Left ventricle myocardium inferior (tissue), 1 donor: ENCODE measurements around the gene ADAMTSL1. TPM values are rescaled to one million over a fixed set of nuclear protein-coding genes. Genes with fewer than 3 reads are reported as not detected.

ENCODE experiments used
- DNase-seq: peaks from one replicate; pipeline ENCODE4 v3.0.0-alpha.2; 2020
- H3K27ac ChIP-seq: fragments of 200-600 bp; replicated peaks from 2 replicates; pipeline ENCODE4 v1.8.0; 2021
- H3K27me3 ChIP-seq: fragments of 200-600 bp; 2 replicates; pipeline ENCODE4 v1.8.0; 2021; ENCODE audit warnings: low read depth
- H3K36me3 ChIP-seq: fragments of 200-600 bp; 2 replicates; pipeline ENCODE4 v1.8.0; 2021
- H3K4me1 ChIP-seq: fragments of 200-600 bp; 2 replicates; pipeline ENCODE4 v1.8.0; 2021
- H3K4me3 ChIP-seq: fragments of 200-600 bp; 2 replicates; pipeline ENCODE4 v1.8.0; 2021; ENCODE audit warnings: mild to moderate bottlenecking, moderate library complexity
- H3K9me3 ChIP-seq: fragments of 200-600 bp; replicated peaks from 2 replicates; pipeline ENCODE4 v1.8.0; 2021
- intact Hi-C: fragments of 100-400 bp; cut with micrococcal nuclease; formaldehyde crosslinking; loops from one replicate; pipeline ENCODE4 v1.11.0; 2022
- total RNA-seq: library from RNA; stranded (reverse); fragmentation: NEBNext Ultra II Directional; extraction: Animal tissue kit (Norgen Biotek cat#: 25700); gene quantifications from one replicate; pipeline ENCODE4 v1.2.1, GENCODE V29; 2021
- TF ChIP-seq, protein P1 (sequence below): fragments of 200-600 bp; IDR thresholded peaks from 2 replicates; pipeline ENCODE4 v1.8.0; 2021; ENCODE audit warnings: antibody characterized with exemption, mild to moderate bottlenecking, borderline replicate concordance
- donor health status: DM: no; HTN: yes; CAD: no; lungs with severe emphysema.

The ADAMTSL1 gene
- total RNA-seq, 1 donor from 2014 or later, result 1.7 TPM

- Histone ChIP-seq H3K27me3 (no peaks in the 10 kb centered on the region), H3K4me1 (peaks cover 4% of the 10 kb centered on the region), H3K4me3 (no peak overlapping the region), H3K9me3 (peaks cover 11% of the 10 kb centered on the region), H3K27ac (no peak overlapping the region), H3K36me3 (no peaks in the 10 kb centered on the region)
- DNase-seq, result no peak
- intact Hi-C loops, result no loop called here
- TF ChIP-seq, protein P1, sequence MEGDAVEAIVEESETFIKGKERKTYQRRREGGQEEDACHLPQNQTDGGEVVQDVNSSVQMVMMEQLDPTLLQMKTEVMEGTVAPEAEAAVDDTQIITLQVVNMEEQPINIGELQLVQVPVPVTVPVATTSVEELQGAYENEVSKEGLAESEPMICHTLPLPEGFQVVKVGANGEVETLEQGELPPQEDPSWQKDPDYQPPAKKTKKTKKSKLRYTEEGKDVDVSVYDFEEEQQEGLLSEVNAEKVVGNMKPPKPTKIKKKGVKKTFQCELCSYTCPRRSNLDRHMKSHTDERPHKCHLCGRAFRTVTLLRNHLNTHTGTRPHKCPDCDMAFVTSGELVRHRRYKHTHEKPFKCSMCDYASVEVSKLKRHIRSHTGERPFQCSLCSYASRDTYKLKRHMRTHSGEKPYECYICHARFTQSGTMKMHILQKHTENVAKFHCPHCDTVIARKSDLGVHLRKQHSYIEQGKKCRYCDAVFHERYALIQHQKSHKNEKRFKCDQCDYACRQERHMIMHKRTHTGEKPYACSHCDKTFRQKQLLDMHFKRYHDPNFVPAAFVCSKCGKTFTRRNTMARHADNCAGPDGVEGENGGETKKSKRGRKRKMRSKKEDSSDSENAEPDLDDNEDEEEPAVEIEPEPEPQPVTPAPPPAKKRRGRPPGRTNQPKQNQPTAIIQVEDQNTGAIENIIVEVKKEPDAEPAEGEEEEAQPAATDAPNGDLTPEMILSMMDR, result no peak
Measured at GRCh38 chr9:18890372-18890771, 416.4 kb downstream of the ADAMTSL1 start.

DNA sequence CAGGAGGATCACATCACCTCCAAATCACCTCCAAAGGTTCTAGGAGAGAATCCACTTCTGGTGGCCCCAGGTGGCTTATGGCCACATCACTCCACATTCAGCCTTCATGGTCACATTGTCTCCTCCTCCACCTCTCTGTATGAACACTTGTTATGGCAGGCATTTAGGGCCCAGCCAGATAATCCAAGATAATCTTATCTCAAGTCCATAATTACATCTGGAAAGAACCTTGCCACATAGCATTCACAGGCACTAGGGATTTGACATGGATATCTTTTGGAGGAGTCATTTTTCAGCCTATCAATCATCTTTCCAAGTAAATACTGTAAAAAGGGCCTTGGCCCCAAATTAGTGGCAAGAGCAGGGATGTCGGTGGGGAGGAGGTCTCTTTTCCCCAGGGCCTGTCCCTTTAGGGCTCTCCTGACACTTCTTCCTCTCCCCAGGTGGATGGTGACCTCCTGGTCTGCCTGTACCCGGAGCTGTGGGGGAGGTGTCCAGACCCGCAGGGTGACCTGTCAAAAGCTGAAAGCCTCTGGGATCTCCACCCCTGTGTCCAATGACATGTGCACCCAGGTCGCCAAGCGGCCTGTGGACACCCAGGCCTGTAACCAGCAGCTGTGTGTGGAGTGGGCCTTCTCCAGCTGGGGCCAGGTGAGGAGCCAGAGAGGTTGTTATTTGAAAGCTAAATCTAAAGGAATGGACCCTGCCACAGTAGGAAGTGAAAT, 418.2 kb downstream of the ADAMTSL1 start:
- DNase-seq, result no peak
- H3K4me1 ChIP-seq, result peaks cover 4% of the 10 kb centered on the region
- peaks cover 29% of the 10 kb centered on the region for H3K9me3 ChIP-seq
- no peaks in the 10 kb centered on the region for H3K27me3 ChIP-seq
- no peak overlapping the region for H3K27ac ChIP-seq
- H3K4me3 ChIP-seq, result no peak overlapping the region
- H3K36me3 ChIP-seq, result no peaks in the 10 kb centered on the region
- intact Hi-C loops, result no loop called here
- TF ChIP-seq, protein P1, result no peak

DNA sequence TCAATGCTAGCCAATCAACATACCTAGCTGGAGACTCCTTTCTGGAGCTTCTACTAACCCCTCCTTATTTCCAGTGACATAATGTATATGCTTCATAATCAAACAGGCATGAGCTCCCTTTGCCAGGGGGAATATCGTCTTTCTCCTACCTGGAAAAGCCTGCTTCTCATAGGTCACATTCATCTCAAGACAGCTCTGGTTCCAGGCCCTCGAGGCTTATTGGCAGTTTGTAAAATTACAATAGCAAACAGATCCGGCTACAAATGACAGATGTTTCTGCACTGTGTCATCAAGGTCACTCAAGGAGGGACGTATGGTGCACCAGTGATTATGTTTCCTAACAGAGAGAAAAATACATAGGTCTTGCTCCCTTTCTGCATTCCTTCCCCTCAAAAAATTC, 419.1 kb downstream of the ADAMTSL1 start:
- Histone ChIP-seq H3K4me1 (peaks cover 3% of the 10 kb centered on the region), H3K27ac (no peak overlapping the region), H3K4me3 (no peak overlapping the region), H3K36me3 (no peaks in the 10 kb centered on the region), H3K27me3 (no peaks in the 10 kb centered on the region), H3K9me3 (peaks cover 35% of the 10 kb centered on the region)
- no peak for DNase-seq
- intact Hi-C loops, result no loop called here
- TF ChIP-seq, protein P1, result no peak

DNA sequence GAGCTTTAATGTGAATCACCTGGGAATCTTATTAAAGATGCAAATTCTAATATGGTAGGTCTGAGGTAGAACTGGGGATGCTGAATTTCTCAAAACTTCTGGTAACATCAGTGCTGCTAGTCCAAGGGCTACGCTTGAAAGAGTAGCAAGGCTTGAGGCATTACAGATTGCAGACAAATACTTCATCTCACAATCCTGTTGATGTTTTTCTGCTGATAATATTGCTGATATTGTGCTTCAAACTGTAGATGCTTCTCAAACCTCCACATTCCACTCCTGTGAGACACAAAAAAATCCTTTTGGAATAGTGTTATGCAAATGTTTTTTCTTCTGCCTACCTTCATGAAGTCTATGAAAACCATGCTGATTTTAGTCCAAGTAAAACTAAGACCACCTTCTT, 419.5 kb downstream of the ADAMTSL1 start:
- no peaks in the 10 kb centered on the region for H3K36me3 ChIP-seq
- no peaks in the 10 kb centered on the region for H3K27me3 ChIP-seq
- peaks cover 35% of the 10 kb centered on the region for H3K9me3 ChIP-seq
- TF ChIP-seq, protein P1, result no peak
- intact Hi-C loops, result no loop called here
- H3K4me3 ChIP-seq, result no peak overlapping the region
- no peak for DNase-seq
- H3K4me1 ChIP-seq, result no peaks in the 10 kb centered on the region
- H3K27ac ChIP-seq, result no peak overlapping the region

GRCh38 chr9:18896004-18896403, 422.1 kb downstream of the ADAMTSL1 start:
- H3K9me3 ChIP-seq, result peaks cover 54% of the 10 kb centered on the region
- no peak overlapping the region for H3K4me3 ChIP-seq
- no peaks in the 10 kb centered on the region for H3K36me3 ChIP-seq
- no peak overlapping the region for H3K27ac ChIP-seq
- H3K4me1 ChIP-seq, result no peaks in the 10 kb centered on the region
- intact Hi-C loops, result no loop called here
- DNase-seq, result no peak
- H3K27me3 ChIP-seq, result no peaks in the 10 kb centered on the region
- TF ChIP-seq, protein P1, result no peak
